PFSK-1 (cell line): ENCODE measurements around the gene GHDC. TPM values are rescaled to one million over a fixed set of nuclear protein-coding genes. Genes with fewer than 3 reads are reported as not detected.

ENCODE experiments used
- FOXP2 ChIP-seq: optimal IDR thresholded peaks from 2 replicates; pipeline ENCODE3; 2011; ENCODE audit warnings: borderline replicate concordance, control low read depth, inconsistent platforms; ENCODE audit not compliant: insufficient read depth; ENCODE audit errors: extremely low read length, extremely low read depth
- POLR2AphosphoS5 ChIP-seq: IDR thresholded peaks from 2 replicates; pipeline ENCODE4 v1.6.1; 2012; ENCODE audit warnings: low read depth, mild to moderate bottlenecking, control low read depth, low read length, moderate library complexity
- REST ChIP-seq, 2 experiments: IDR thresholded peaks; 2 replicates each; pipeline versions ENCODE4 v1.6.1 to v1.8.0; 2011 to 2012; ENCODE audit warnings: low read depth in 2 of 2, low read length in 2 of 2, control low read depth in 1 of 2, inconsistent platforms in 1 of 2, mild to moderate bottlenecking in 1 of 2, moderate library complexity in 1 of 2; ENCODE audit not compliant: insufficient read depth in 1 of 2
- SIN3A ChIP-seq: IDR thresholded peaks from 2 replicates; pipeline ENCODE4 v1.6.1; 2012; ENCODE audit warnings: mild to moderate bottlenecking, low read length, moderate library complexity, borderline replicate concordance; ENCODE audit not compliant: insufficient read depth
- TAF1 ChIP-seq: IDR thresholded peaks from 2 replicates; pipeline ENCODE4 v1.6.1; 2012; ENCODE audit warnings: low read length, control low read depth, borderline replicate concordance; ENCODE audit not compliant: insufficient read depth
- polyA plus RNA-seq: library from polyadenylated mRNA; unstranded; fragments of >200 nt; gene quantifications from one replicate; pipeline ENCODE4 v1.2.1, GENCODE V29; 2012; ENCODE audit warnings: low read depth, missing spikeins; ENCODE audit not compliant: insufficient read length

GHDC gene
- 0.33 TPM for polyA plus RNA-seq

GRCh38 chr17:42193969-42194899 is at the start of gene GHDC:
TSS of gene GHDC (minus strand) at chr17:42194494. CDS start at chr17:42193581, 913 bp downstream.
- TF ChIP-seq POLR2AphosphoS5 (no peak), FOXP2 (peak; percentile 14)

- no peak for TF ChIP-seq TAF1
Measured at GRCh38 chr17:42243493-42243982, 49.2 kb upstream of the GHDC start.

- TF ChIP-seq TAF1 (no peak), SIN3A (no peak), REST (IDR thresholded peaks at IDR 0.05; ENCODE audit: insufficient read depth in 1 of 2, low read depth in 2 of 2, low read length in 2 of 2) (no peak), FOXP2 (no peak), POLR2AphosphoS5 (no peak)
Measured at GRCh38 chr17:42241871-42242270, 47.6 kb upstream of the GHDC start.

GRCh38 chr17:42240201-42240600 is 45.9 kb upstream of the GHDC start:
- no peak for TF ChIP-seq TAF1
- TF ChIP-seq REST (IDR thresholded peaks at IDR 0.05; ENCODE audit: insufficient read depth in 1 of 2, low read depth in 2 of 2, low read length in 2 of 2), result no peak
- TF ChIP-seq SIN3A, result no peak
- TF ChIP-seq FOXP2, result no peak
- TF ChIP-seq POLR2AphosphoS5, result no peak

- TF ChIP-seq FOXP2 (no peak), REST (IDR thresholded peaks at IDR 0.05; ENCODE audit: insufficient read depth in 1 of 2, low read depth in 2 of 2, low read length in 2 of 2) (no peak), TAF1 (no peak), POLR2AphosphoS5 (no peak), SIN3A (no peak)
Measured at GRCh38 chr17:42236760-42237159, 42.5 kb upstream of the GHDC start.

GRCh38 chr17:42233994-42234393 is 39.7 kb upstream of the GHDC start:
- TF ChIP-seq POLR2AphosphoS5 (no peak), SIN3A (no peak), FOXP2 (no peak), REST (IDR thresholded peaks at IDR 0.05; ENCODE audit: insufficient read depth in 1 of 2, low read depth in 2 of 2, low read length in 2 of 2) (no peak), TAF1 (no peak)
